ENCODE results near the gene TBC1D14.

The TBC1D14 gene

GRCh38 chr4:6880691-6881090, 28.9 kb upstream of the TBC1D14 start:
- Histone ChIP-seq H3K4me1 (ENCODE audit: control insufficient read depth, insufficient read depth, low read length) (no peaks in the 10 kb centered on the region; the same call in 1 of the 2 replicates), H3K4me3 (ENCODE audit: low read length) (no peak overlapping the region), H3K27ac (ENCODE audit: low read length) (no peak overlapping the region), H3K9me3 (ENCODE audit: control insufficient read depth, insufficient read depth, low read length) (no peaks in the 10 kb centered on the region), H3K36me3 (ENCODE audit: control insufficient read depth, insufficient read depth, low read length) (peaks cover 6% of the 10 kb centered on the region; the same call in 1 of the 2 replicates), H3K27me3 (ENCODE audit: control insufficient read depth, insufficient read depth, low read length) (no peaks in the 10 kb centered on the region)
- DNase-seq (ENCODE audit: low read depth, low spot score) = no peak
- WGBS (ENCODE audit: insufficient coverage, insufficient read length) = no CpG with 5 or more reads among the region's 7 CpGs

DNA sequence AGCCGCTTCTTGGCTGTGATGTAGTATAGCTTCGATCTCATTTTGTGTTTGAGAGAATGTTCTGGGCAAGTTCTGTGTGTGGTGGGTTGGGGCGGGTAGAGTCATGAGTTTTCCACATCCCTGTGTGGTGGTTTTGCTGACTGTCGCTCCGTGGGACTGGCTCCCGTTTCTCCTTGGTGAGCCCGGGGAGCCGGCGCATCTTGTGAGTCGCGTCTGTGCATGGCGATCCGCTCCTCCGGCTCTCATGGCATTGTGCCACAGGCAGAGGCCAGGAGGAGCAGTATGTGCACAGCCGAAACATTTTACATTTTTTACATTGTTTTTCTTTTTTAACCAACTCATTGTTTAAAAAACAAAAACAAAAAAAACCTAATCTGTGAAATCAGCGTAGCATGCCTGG, 27.7 kb upstream of the TBC1D14 start:
- Histone ChIP-seq H3K27me3 (ENCODE audit: control insufficient read depth, insufficient read depth, low read length) (no peaks in the 10 kb centered on the region), H3K9me3 (ENCODE audit: control insufficient read depth, insufficient read depth, low read length) (no peaks in the 10 kb centered on the region), H3K36me3 (ENCODE audit: control insufficient read depth, insufficient read depth, low read length) (peaks cover 6% of the 10 kb centered on the region; the same call in 1 of the 2 replicates), H3K4me3 (ENCODE audit: low read length) (no peak overlapping the region), H3K4me1 (ENCODE audit: control insufficient read depth, insufficient read depth, low read length) (no peaks in the 10 kb centered on the region; the same call in none of the 2 replicates), H3K27ac (ENCODE audit: low read length) (no peak overlapping the region)
- no CpG with 5 or more reads among the region's 16 CpGs for WGBS (ENCODE audit: insufficient coverage, insufficient read length)
- no peak for DNase-seq (ENCODE audit: low read depth, low spot score)

GRCh38 chr4:6884341-6884870, 25.2 kb upstream of the TBC1D14 start:
- DNase-seq (ENCODE audit: low read depth, low spot score) = no peak
- no CpG with 5 or more reads among the region's 3 CpGs for WGBS (ENCODE audit: insufficient coverage, insufficient read length)
- Histone ChIP-seq H3K27me3 (ENCODE audit: control insufficient read depth, insufficient read depth, low read length) (no peaks in the 10 kb centered on the region), H3K4me3 (ENCODE audit: low read length) (no peak overlapping the region), H3K9me3 (ENCODE audit: control insufficient read depth, insufficient read depth, low read length) (no peaks in the 10 kb centered on the region), H3K36me3 (ENCODE audit: control insufficient read depth, insufficient read depth, low read length) (peaks cover under 1% of the 10 kb centered on the region; the same call in 1 of the 2 replicates), H3K27ac (ENCODE audit: low read length) (no peak overlapping the region), H3K4me1 (ENCODE audit: control insufficient read depth, insufficient read depth, low read length) (no peaks in the 10 kb centered on the region; the same call in none of the 2 replicates)

- no CpG with 5 or more reads among the region's 15 CpGs for WGBS (ENCODE audit: insufficient coverage, insufficient read length)
- H3K4me3 ChIP-seq (ENCODE audit: low read length) = no peak overlapping the region
- H3K36me3 ChIP-seq (ENCODE audit: control insufficient read depth, insufficient read depth, low read length) = no peaks in the 10 kb centered on the region; the same call in 1 of the 2 replicates
- no peaks in the 10 kb centered on the region for H3K27me3 ChIP-seq (ENCODE audit: control insufficient read depth, insufficient read depth, low read length)
- no peaks in the 10 kb centered on the region for H3K9me3 ChIP-seq (ENCODE audit: control insufficient read depth, insufficient read depth, low read length)
- no peak overlapping the region for H3K27ac ChIP-seq (ENCODE audit: low read length)
- no peaks in the 10 kb centered on the region; the same call in none of the 2 replicates for H3K4me1 ChIP-seq (ENCODE audit: control insufficient read depth, insufficient read depth, low read length)
- DNase-seq (ENCODE audit: low read depth, low spot score) = no peak
Measured at GRCh38 chr4:6885953-6886557, 23.6 kb upstream of the TBC1D14 start.

GRCh38 chr4:6886886-6887285, 22.7 kb upstream of the TBC1D14 start:
- no peak for DNase-seq (ENCODE audit: low read depth, low spot score)
- H3K36me3 ChIP-seq (ENCODE audit: control insufficient read depth, insufficient read depth, low read length) = no peaks in the 10 kb centered on the region
- no peaks in the 10 kb centered on the region; the same call in none of the 2 replicates for H3K4me1 ChIP-seq (ENCODE audit: control insufficient read depth, insufficient read depth, low read length)
- H3K27ac ChIP-seq (ENCODE audit: low read length) = no peak overlapping the region
- H3K9me3 ChIP-seq (ENCODE audit: control insufficient read depth, insufficient read depth, low read length) = no peaks in the 10 kb centered on the region
- no peak overlapping the region for H3K4me3 ChIP-seq (ENCODE audit: low read length)
- no peaks in the 10 kb centered on the region for H3K27me3 ChIP-seq (ENCODE audit: control insufficient read depth, insufficient read depth, low read length)
- whole genome bisulfite sequencing (ENCODE audit: insufficient coverage, insufficient read length) = no CpG with 5 or more reads among the region's 10 CpGs

- H3K4me1 ChIP-seq (ENCODE audit: control insufficient read depth, insufficient read depth, low read length) = no peaks in the 10 kb centered on the region; the same call in none of the 2 replicates
- no peak overlapping the region for H3K27ac ChIP-seq (ENCODE audit: low read length)
- DNase-seq (ENCODE audit: low read depth, low spot score) = no peak
- no peak overlapping the region for H3K4me3 ChIP-seq (ENCODE audit: low read length)
- no peaks in the 10 kb centered on the region for H3K27me3 ChIP-seq (ENCODE audit: control insufficient read depth, insufficient read depth, low read length)
- WGBS (ENCODE audit: insufficient coverage, insufficient read length) = no CpG with 5 or more reads among the region's 21 CpGs
- H3K36me3 ChIP-seq (ENCODE audit: control insufficient read depth, insufficient read depth, low read length) = no peaks in the 10 kb centered on the region
- no peaks in the 10 kb centered on the region for H3K9me3 ChIP-seq (ENCODE audit: control insufficient read depth, insufficient read depth, low read length)
Measured at GRCh38 chr4:6887591-6888371, 21.8 kb upstream of the TBC1D14 start.

GRCh38 chr4:6888506-6889071, 21.0 kb upstream of the TBC1D14 start:
- no peaks in the 10 kb centered on the region; the same call in none of the 2 replicates for H3K4me1 ChIP-seq (ENCODE audit: control insufficient read depth, insufficient read depth, low read length)
- no peaks in the 10 kb centered on the region for H3K9me3 ChIP-seq (ENCODE audit: control insufficient read depth, insufficient read depth, low read length)
- H3K4me3 ChIP-seq (ENCODE audit: low read length) = no peak overlapping the region
- H3K27me3 ChIP-seq (ENCODE audit: control insufficient read depth, insufficient read depth, low read length) = no peaks in the 10 kb centered on the region
- H3K27ac ChIP-seq (ENCODE audit: low read length) = no peak overlapping the region
- H3K36me3 ChIP-seq (ENCODE audit: control insufficient read depth, insufficient read depth, low read length) = no peaks in the 10 kb centered on the region
- DNase-seq (ENCODE audit: low read depth, low spot score) = no peak
- no CpG with 5 or more reads among the region's 15 CpGs for whole genome bisulfite sequencing (ENCODE audit: insufficient coverage, insufficient read length)

DNA sequence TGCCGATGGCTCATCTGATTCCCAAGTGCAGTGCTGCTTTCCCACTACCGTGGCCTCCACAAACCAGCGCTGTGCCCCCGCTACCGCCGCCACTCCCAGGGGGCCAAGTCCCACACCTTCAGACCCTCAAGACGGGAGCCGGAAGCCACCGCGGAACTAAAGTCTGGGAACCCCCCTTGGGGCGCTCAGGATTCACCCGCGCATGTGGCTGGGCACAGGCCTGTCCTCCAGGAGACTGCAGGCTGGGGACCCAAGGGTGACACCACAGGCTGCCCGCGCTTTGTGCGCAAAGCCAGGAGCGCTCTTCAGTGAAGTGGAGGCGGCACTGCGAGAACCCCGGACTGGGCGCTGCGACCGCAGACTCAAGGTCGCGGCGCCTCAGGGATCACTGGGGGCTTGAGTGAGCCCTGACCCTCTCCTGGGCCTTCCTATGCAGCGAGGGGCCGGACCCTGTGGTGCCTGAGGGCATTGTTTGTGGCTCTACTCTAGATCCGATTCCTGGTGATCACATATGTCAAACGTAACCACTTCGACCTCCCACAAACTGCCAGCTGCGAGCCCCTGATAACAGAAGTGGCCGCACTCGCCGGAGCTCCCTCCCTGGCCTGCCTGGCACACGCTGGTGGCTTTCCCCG, 20.4 kb upstream of the TBC1D14 start:
- no CpG with 5 or more reads among the region's 37 CpGs for WGBS (ENCODE audit: insufficient coverage, insufficient read length)
- no peak for DNase-seq (ENCODE audit: low read depth, low spot score)
- H3K36me3 ChIP-seq (ENCODE audit: control insufficient read depth, insufficient read depth, low read length) = no peaks in the 10 kb centered on the region
- no peaks in the 10 kb centered on the region; the same call in none of the 2 replicates for H3K4me1 ChIP-seq (ENCODE audit: control insufficient read depth, insufficient read depth, low read length)
- no peaks in the 10 kb centered on the region for H3K9me3 ChIP-seq (ENCODE audit: control insufficient read depth, insufficient read depth, low read length)
- H3K27me3 ChIP-seq (ENCODE audit: control insufficient read depth, insufficient read depth, low read length) = no peaks in the 10 kb centered on the region
- no peak overlapping the region for H3K27ac ChIP-seq (ENCODE audit: low read length)
- H3K4me3 ChIP-seq (ENCODE audit: low read length) = no peak overlapping the region

- Histone ChIP-seq H3K36me3 (ENCODE audit: control insufficient read depth, insufficient read depth, low read length) (no peaks in the 10 kb centered on the region), H3K4me3 (ENCODE audit: low read length) (no peak overlapping the region), H3K9me3 (ENCODE audit: control insufficient read depth, insufficient read depth, low read length) (no peaks in the 10 kb centered on the region), H3K27me3 (ENCODE audit: control insufficient read depth, insufficient read depth, low read length) (no peaks in the 10 kb centered on the region), H3K4me1 (ENCODE audit: control insufficient read depth, insufficient read depth, low read length) (no peaks in the 10 kb centered on the region; the same call in 1 of the 2 replicates), H3K27ac (ENCODE audit: low read length) (no peak overlapping the region)
- no CpG with 5 or more reads among the region's 15 CpGs for whole genome bisulfite sequencing (ENCODE audit: insufficient coverage, insufficient read length)
- no peak for DNase-seq (ENCODE audit: low read depth, low spot score)
Measured at GRCh38 chr4:6889736-6890324, 19.8 kb upstream of the TBC1D14 start.

DNA sequence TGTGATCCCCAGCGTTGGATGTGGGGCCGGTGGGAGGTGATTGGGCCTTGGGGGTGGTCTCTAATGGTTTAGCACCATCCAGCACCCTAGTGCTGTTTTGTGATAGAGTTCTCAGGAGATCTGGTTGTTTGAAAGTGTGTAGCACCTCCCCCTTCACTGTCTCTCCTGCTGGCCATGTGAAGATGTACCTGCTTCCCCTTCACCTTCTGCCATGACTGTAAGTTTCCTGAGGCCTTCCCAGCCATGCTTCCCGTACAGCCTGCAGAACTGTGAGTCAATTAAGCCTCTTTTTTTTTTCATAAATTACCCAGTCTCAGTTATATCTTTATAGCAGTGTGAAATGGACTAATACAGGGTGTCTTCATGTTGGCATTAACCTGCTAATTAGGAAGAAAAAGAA, 19.3 kb upstream of the TBC1D14 start:
- H3K9me3 ChIP-seq (ENCODE audit: control insufficient read depth, insufficient read depth, low read length) = no peaks in the 10 kb centered on the region
- WGBS (ENCODE audit: insufficient coverage, insufficient read length) = no CpG with 5 or more reads among the region's 3 CpGs
- H3K27me3 ChIP-seq (ENCODE audit: control insufficient read depth, insufficient read depth, low read length) = no peaks in the 10 kb centered on the region
- H3K27ac ChIP-seq (ENCODE audit: low read length) = no peak overlapping the region
- DNase-seq (ENCODE audit: low read depth, low spot score) = no peak
- H3K4me1 ChIP-seq (ENCODE audit: control insufficient read depth, insufficient read depth, low read length) = no peaks in the 10 kb centered on the region; the same call in 1 of the 2 replicates
- no peaks in the 10 kb centered on the region for H3K36me3 ChIP-seq (ENCODE audit: control insufficient read depth, insufficient read depth, low read length)
- no peak overlapping the region for H3K4me3 ChIP-seq (ENCODE audit: low read length)
